Mammary epithelial cell (primary cell): ENCODE results near the gene RAP2C.

ENCODE experiments used
- EZH2 ChIP-seq: IDR thresholded peaks from 2 replicates; pipeline ENCODE4 v1.6.1; 2012; ENCODE audit warnings: low read length, inconsistent platforms, borderline replicate concordance
- TF ChIP-seq, protein P1 (sequence below), 2 donors: IDR thresholded peaks in 1 of 2; conservative IDR thresholded peaks in 1 of 2; 2 replicates each; pipeline ENCODE4 v1.5.1; 2011 to 2012; ENCODE audit warnings: inconsistent platforms in 2 of 2, low read length in 2 of 2, mild to moderate bottlenecking in 2 of 2, control low read depth in 1 of 2, low read depth in 1 of 2; ENCODE audit not compliant: insufficient read depth in 1 of 2; ENCODE audit errors: extremely low read depth in 1 of 2

DNA sequence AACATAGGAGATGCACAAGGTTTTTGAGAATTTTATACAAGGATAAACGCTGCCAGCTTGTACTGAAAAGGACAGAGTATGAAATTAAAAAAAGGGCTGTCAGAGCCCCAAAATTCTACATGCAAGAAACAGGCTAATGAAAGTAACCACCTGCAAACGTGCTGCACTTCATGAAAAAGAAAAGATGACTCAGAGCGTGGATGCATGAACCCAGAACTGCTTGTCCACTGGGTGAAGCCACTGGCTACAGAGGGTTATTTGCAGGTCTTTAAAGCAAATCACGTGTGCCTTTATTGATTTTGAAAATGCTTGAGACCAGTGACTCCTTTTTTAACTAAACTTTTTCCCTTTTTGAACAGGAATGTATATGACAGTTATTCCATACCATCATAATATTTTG is 66.1 kb downstream of the RAP2C start:
- TF ChIP-seq, protein P1, sequence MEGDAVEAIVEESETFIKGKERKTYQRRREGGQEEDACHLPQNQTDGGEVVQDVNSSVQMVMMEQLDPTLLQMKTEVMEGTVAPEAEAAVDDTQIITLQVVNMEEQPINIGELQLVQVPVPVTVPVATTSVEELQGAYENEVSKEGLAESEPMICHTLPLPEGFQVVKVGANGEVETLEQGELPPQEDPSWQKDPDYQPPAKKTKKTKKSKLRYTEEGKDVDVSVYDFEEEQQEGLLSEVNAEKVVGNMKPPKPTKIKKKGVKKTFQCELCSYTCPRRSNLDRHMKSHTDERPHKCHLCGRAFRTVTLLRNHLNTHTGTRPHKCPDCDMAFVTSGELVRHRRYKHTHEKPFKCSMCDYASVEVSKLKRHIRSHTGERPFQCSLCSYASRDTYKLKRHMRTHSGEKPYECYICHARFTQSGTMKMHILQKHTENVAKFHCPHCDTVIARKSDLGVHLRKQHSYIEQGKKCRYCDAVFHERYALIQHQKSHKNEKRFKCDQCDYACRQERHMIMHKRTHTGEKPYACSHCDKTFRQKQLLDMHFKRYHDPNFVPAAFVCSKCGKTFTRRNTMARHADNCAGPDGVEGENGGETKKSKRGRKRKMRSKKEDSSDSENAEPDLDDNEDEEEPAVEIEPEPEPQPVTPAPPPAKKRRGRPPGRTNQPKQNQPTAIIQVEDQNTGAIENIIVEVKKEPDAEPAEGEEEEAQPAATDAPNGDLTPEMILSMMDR (conservative IDR thresholded peaks at IDR 0.05 in 1 of 2, IDR thresholded peaks at IDR 0.05 in 1 of 2; ENCODE audit: extremely low read depth in 1 of 2, insufficient read depth in 1 of 2, low read depth in 1 of 2, low read length in 2 of 2): no peak
- TF ChIP-seq EZH2: no peak
